ENCODE data around the gene DISC1.

GRCh38 chr1:231882790-231883189 is 256.2 kb downstream of the DISC1 start:
- TF ChIP-seq CTCF (IDR thresholded peaks at IDR 0.05; ENCODE audit: low read depth, low read length) (no peak), POLR2A (IDR thresholded peaks at IDR 0.05; ENCODE audit: extremely low read depth, insufficient read length) (no peak)

All from NB4 (cell line).